Right atrium auricular region (tissue), 2 donors: ENCODE data around the gene PRKX. TPM values are rescaled to one million over a fixed set of nuclear protein-coding genes. Genes with fewer than 3 reads are reported as not detected.
A peak's percentile ranks its signal among the peaks of the same experiment; 100 is the strongest.
"Not testable (repeated sequence)": the region's sequence is repeated elsewhere in the genome, so short reads cannot be mapped to it uniquely, and the experiment has no call there.

Source experiments
- DNase-seq: peaks from one replicate; pipeline ENCODE4 v3.0.0-alpha.2; 2019; ENCODE audit warnings: low spot score
- H3K27ac ChIP-seq, 2 donors: fragments of 200-600 bp; sonication (generic); 1 replicate in 1 of 2; 2 replicates in 1 of 2; pipeline ENCODE4 v1.5.1; 2016 to 2019
- H3K27me3 ChIP-seq, 2 donors: fragments of 200-600 bp; sonication (generic); one replicate each; pipeline versions ENCODE4 v1.5.1 to v1.6.0; 2017 to 2019
- H3K36me3 ChIP-seq: fragments of 200-600 bp; sonication (generic); one replicate; pipeline ENCODE4 v1.5.1; 2016
- H3K4me1 ChIP-seq, 2 donors: fragments of 200-600 bp; sonication (generic); one replicate each; pipeline versions ENCODE4 v1.5.1 to v1.6.0; 2017 to 2019
- H3K4me3 ChIP-seq, 2 donors: fragments of 200-600 bp; sonication (generic); 1 replicate in 1 of 2; 2 replicates in 1 of 2; pipeline ENCODE4 v1.5.1; 2017 to 2019; ENCODE audit warnings: mild to moderate bottlenecking in 1 of 2, moderate library complexity in 1 of 2
- H3K9me3 ChIP-seq, 2 donors: fragments of 200-600 bp; sonication (generic); one replicate each; pipeline ENCODE4 v1.5.1; 2019
- total RNA-seq, 2 donors: library from RNA; depleted of rRNA; stranded (reverse); fragments of >200 nt; gene quantifications; one replicate each; pipeline ENCODE4 v1.1.0, GENCODE V29; 2016
- TF ChIP-seq, protein P1 (sequence below), 2 donors: fragments of 200-600 bp; sonication (generic); IDR thresholded peaks; one replicate each; pipeline ENCODE4 v1.5.1; 2019; ENCODE audit warnings: antibody characterized with exemption in 2 of 2

Gene PRKX
- total RNA-seq, 2 donors from 2014 or later: 2.6 to 7.4 TPM

DNA sequence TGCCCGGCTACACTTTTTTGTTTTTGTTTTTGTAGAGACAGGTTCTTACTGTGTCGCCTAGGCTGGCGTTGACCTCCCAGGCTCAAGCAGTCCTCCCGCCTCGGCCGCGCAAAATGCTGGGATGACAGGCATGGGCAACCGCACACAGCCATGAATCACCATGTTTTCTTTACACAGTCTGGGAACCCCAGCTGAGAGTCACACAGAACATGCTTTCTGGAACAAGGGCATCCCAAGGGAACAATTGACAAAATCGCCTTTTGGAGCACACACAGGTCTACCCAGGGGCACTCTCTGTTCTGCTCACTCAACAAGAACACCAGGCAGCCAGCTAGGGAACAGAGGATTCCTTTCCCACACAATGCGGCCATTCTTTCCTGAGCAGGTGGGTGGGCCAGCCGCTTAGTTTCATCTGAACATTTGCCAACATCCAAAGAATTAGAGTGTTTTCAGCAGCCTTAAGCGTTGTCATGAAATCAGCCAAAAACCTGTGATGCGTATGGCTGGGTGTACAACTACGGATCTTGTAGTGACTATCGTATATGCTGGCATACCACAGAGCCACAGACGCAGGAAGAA is 15.7 kb downstream of the PRKX start:
- peak; percentile 65 for DNase-seq
- no peaks in the 10 kb centered on the region for H3K9me3 ChIP-seq
- H3K27ac ChIP-seq: peak overlapping the region; percentile 48 to 70
- H3K36me3 ChIP-seq: no peaks in the 10 kb centered on the region
- H3K4me3 ChIP-seq: no peak overlapping the region
- TF ChIP-seq, protein P1, sequence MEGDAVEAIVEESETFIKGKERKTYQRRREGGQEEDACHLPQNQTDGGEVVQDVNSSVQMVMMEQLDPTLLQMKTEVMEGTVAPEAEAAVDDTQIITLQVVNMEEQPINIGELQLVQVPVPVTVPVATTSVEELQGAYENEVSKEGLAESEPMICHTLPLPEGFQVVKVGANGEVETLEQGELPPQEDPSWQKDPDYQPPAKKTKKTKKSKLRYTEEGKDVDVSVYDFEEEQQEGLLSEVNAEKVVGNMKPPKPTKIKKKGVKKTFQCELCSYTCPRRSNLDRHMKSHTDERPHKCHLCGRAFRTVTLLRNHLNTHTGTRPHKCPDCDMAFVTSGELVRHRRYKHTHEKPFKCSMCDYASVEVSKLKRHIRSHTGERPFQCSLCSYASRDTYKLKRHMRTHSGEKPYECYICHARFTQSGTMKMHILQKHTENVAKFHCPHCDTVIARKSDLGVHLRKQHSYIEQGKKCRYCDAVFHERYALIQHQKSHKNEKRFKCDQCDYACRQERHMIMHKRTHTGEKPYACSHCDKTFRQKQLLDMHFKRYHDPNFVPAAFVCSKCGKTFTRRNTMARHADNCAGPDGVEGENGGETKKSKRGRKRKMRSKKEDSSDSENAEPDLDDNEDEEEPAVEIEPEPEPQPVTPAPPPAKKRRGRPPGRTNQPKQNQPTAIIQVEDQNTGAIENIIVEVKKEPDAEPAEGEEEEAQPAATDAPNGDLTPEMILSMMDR (IDR thresholded peaks at IDR 0.05): no peak
- H3K4me1 ChIP-seq: peaks cover 0 to 21% of the 10 kb centered on the region in 2 donors
- H3K27me3 ChIP-seq: no peaks in the 10 kb centered on the region

DNA sequence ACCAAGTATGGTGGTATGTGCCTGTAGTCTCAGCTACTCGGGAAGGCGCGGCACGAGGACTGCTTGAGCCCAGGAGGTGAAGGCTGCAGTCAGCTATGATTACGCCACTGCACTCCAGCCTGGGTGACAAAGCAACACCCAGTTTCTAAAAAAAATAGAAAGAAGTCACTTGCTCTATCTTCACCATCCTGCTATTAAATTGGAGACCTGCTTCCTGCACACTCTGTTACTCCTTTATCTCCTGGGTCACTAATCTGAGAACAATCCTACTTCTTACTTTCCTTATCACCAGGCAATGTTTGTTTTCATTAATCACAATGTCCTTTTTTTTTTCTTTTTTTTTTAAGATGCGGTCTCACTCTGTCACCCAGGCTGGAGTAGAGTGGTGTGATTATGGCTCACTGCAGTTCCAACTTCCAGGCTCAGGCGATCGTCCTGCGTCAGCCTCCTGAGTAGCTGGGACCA is 16.2 kb downstream of the PRKX start:
- Histone ChIP-seq H3K27ac (peak overlapping the region; percentile 48 to 70), H3K4me1 (peaks cover 0 to 21% of the 10 kb centered on the region in 2 donors), H3K27me3 (no peaks in the 10 kb centered on the region), H3K36me3 (no peaks in the 10 kb centered on the region), H3K4me3 (no peak overlapping the region), H3K9me3 (no peaks in the 10 kb centered on the region)
- TF ChIP-seq, protein P1 (IDR thresholded peaks at IDR 0.05): no peak
- no peak for DNase-seq

DNA sequence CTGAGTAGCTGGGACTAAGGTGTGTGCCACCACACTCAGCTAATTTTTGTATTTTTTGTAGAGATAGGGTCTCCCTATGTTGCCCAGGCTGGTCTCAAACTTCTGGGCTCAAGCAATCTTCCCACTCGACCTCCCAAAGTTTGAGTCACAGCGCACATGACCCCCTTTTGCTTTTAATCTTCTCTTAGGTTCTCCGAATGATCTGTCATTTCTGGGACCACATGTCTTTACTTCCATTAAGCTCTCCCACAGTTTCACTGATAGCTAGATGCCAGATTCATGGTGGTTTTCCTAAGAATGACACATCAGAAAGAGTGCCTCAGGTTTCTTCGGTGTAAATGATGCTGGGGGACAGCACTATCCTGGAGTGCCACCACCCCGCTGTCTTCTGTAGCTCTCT is 17.9 kb downstream of the PRKX start:
- H3K9me3 ChIP-seq: no peaks in the 10 kb centered on the region
- TF ChIP-seq, protein P1 (IDR thresholded peaks at IDR 0.05): no peak
- H3K36me3 ChIP-seq: no peaks in the 10 kb centered on the region
- H3K4me3 ChIP-seq: no peak overlapping the region
- peaks cover 0 to 19% of the 10 kb centered on the region in 2 donors for H3K4me1 ChIP-seq
- H3K27me3 ChIP-seq: no peaks in the 10 kb centered on the region
- no peak overlapping the region for H3K27ac ChIP-seq
- no peak for DNase-seq

DNA sequence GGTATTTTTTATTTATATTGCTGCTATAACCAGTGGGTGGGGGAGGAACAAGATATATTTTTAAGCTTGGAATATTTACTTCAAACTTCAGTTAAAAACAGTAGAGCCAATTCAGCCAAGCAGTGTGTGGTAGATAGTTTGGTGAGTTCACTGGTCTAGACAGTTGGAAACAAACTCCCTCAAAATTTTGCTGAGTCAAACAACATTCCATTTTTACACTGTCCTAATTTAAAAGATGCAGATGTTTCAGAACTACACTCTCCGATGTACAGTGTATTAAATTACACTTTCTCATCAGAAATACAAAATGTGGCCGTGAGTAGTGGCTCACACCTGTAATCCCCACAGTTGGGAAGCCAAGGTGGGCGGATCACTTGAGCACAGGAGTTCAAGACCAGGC is 23.3 kb downstream of the PRKX start:
- DNase-seq: no peak
- no peaks in the 10 kb centered on the region for H3K4me1 ChIP-seq

DNA sequence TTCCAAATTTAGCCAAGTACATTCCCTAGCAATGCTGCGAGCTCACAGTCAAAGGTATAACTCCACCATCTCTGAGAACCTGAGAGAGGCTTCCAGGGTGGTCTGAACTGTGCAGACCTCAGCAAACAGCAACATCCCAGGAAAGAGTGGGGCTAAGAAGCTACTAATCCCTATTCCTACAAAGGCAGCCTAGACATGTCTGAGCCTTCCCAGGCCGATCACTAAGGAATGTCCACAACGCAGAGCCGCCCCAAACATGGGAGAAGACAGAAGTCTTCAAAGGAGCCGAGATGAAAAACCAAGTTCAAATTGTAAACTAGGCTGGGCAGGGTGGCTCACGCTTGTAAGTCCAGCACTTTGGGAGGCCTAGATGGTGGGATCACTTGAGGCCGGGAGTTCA is 30.2 kb downstream of the PRKX start:
- H3K9me3 ChIP-seq, H3K4me1 ChIP-seq, H3K27ac ChIP-seq, H3K4me3 ChIP-seq, H3K36me3 ChIP-seq, DNase-seq, H3K27me3 ChIP-seq: not testable (repeated sequence)

More for the DNA sequence above, 23.3 kb downstream of the PRKX start:
- no peaks in the 10 kb centered on the region for H3K36me3 ChIP-seq
- H3K27me3 ChIP-seq: no peaks in the 10 kb centered on the region
- H3K9me3 ChIP-seq: no peaks in the 10 kb centered on the region
- TF ChIP-seq, protein P1 (IDR thresholded peaks at IDR 0.05): no peak
- no peak overlapping the region for H3K4me3 ChIP-seq
- H3K27ac ChIP-seq: no peak overlapping the region

DNA sequence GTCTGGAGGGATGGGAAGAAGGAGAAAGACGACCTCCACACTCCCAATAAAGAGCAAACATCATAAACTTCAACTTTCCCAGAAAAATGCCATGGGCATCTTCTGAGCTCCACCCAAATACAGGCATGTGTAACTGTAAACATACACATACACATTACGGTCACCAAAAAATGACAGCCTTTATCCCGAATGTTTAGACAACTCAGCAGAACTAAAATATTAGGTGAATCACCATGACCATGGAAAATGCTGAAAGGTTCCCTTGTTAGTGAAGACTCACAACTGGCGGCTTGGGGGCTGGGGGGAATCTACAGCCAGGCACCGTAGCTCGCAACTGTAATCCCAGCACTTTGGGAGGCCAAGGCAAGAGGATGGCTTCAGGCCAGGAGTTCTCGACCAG is 33.0 kb downstream of the PRKX start:
- no peaks in the 10 kb centered on the region for H3K4me1 ChIP-seq
- no peak overlapping the region for H3K27ac ChIP-seq
- H3K27me3 ChIP-seq: no peaks in the 10 kb centered on the region
- H3K4me3 ChIP-seq: no peak overlapping the region
- H3K9me3 ChIP-seq: no peaks in the 10 kb centered on the region
- H3K36me3 ChIP-seq: no peaks in the 10 kb centered on the region
- TF ChIP-seq, protein P1 (IDR thresholded peaks at IDR 0.05): no peak
- DNase-seq: no peak
